Endothelial cell of hepatic sinusoid (primary cell): ENCODE data around the gene POLR3A.

Experiments
- in situ Hi-C: cut with HindIII; loops from 2 replicates; pipeline ENCODE4 v1.10.0; 2017; ENCODE audit warnings: low sequenced_read_pairs

Gene POLR3A

DNA sequence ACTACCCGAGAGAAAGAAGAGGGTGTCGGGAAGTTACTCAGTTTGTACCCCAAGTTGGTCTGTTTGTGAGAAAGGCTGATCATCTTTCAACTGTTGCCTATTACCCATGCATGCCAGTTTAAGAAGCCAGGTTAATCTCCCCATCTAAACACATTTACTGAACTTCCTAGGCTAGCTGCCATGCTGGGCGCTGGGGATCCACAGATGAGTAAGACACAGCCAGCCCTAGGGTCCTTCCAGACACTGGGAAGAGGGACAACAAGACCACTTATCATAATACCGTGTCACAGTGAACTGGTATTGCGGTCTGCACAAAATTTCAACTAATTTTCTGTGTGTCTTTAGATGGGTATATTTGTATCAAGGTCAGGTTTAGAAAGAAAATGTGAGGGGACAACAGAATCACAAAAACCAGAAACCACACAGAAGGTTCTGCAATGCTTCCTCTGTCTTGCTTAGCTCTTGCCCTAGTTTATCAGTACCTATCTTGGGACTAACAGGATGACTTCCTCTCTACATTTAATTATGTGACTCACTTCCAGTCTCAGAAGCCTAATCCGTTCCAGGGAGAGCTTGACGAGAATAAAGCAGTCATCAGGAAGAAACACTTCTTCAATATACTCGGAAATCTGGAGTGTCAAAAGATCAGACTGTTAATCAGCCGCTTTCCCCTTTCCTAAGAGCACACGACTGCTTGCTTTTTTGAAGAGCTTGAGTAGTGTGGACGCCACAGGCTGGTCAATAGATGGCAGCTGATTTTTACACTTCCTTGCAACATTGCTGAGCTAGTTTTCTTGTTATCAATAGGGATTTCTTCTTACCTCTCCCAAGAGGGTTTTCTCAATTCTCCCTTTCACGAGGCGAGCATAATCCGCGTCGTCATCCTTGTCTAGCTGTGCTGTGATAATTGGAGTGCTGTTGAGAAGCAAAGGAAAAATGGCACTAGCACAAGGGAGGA, 45.7 kb downstream of the POLR3A start:
- in situ Hi-C loops = loop anchor here (10.0 kb wide), 1 partner anchor 149 kb away; no protein-coding TSS in a partner anchor

DNA sequence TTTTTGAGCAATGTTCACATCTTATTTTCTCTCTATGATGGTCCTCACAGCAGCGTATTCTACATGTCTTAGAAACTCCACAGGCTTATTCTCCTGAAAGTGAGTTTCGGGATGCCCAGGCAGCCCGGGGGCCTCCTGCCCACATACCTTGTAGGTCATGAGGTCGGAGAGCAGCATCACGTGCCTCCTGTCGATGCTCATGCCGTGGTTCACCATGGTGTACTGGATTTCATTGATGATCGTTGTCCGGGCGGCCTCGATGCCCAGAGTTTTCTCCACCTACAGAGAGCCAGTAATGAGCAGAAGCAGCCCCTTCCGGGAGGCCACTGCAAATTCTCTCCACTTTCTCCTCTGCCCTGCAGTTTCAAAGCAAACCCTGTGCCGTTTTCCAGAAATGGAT, 48.0 kb downstream of the POLR3A start:
- in situ Hi-C loops = loop anchor here (10.0 kb wide), 1 partner anchor 146 kb away; no protein-coding TSS in a partner anchor

DNA sequence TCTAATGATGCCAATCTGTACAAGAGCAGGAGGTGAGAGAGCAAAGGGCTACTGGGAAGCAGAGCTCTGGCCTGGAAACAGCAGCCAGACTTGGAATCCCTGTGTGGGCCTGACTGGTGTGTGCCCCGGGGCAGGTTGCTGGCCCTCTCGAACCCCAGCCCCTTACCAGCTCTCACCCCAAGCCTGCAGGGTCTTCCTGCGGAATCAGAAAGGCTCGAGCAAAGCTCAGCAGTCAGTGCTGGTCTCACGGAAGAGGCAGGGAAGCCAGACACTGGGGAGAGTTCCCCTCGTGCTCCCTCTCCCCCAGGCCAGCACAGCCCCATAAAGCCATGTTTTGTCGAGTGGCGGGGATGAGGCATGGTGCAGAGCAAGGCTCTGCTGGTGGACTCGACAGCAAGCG, 50.1 kb downstream of the POLR3A start:
- in situ Hi-C loops = no loop called here

DNA sequence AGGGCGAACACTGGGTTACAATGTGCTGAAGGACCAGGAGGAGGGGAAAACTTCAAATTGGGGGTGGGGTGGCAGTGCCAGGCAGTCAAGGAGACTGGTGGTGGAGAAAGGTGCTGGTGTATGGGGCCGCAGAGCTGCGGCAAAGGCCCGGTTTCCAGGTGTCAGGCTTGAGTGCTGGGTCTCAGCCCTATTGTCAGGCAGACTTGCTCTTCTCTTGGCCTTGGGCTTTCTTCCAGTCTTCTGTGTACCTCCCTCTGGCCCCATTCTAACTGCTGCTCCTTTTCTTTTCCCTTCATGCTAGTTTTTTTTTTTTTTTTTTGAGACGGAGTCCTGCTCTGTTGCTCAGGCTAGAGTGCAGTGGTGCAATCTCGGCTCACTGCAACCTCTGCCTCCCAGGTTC, 51.0 kb downstream of the POLR3A start:
- in situ Hi-C loops = no loop called here

DNA sequence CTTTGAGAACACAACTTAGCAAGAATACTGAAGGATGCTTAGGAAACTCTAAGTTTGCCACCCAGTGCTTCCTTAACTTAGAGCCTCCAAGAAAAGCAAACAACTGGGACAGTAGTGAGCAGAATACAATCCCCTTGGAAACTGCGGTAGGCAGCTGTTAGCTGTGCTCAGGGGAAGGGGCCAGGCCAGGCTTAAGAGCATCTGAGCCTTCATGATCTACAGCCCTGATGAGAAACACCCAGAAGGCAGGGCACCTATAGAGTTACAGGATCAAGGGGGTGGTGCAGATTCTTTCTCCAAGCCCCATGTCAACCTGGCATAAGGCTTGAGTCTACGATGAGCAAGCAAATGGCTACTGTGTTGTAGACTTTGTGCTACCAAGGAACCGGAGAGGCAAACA, 51.4 kb downstream of the POLR3A start:
- in situ Hi-C loops = no loop called here

DNA sequence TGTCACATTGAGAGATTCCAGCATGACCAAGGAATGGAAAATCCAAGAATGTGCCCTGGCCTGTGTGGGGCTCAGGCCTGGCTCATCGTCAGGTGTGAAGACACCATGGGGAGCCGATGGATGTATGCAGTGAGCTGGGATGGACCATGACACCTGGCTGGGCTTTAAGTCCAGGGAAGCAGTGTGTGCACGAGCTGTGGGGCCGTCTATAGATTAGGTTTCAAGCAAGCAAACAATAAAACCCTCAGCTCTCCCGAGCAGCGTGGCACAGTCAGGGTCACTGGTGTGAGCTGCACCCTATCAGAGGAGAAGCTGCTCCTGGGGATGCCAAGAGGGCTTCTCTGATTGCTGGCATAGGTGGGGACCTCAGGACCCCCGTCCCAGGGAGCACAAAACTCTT, 52.3 kb downstream of the POLR3A start:
- in situ Hi-C loops = no loop called here

DNA sequence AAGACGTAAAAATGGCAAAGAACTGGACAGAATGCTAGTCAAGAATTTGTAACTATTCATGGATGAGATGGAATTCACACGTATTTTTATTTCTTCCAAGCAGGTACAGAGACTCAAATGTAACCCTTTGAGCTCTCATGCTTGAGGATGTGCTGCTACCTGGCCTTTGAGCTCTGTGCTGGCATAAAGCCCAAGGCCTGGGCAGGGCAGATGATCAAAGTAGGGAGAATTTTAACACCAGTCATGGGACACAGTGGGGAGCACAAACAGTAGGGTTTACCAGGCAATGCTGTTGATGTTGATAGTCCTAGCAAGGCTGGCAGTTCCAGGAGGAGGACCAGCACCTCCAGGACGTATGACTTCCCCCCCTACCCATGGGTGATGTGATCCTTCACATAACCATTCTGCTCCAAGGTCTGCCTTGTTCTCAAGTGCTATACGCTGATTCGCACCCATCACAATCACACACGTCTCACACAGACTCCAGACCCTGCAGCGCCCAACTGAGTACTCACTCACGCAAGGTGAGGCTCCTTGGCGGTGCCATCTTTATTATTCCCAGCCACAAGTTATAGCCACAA, 54.1 kb downstream of the POLR3A start:
- in situ Hi-C loops = no loop called here

DNA sequence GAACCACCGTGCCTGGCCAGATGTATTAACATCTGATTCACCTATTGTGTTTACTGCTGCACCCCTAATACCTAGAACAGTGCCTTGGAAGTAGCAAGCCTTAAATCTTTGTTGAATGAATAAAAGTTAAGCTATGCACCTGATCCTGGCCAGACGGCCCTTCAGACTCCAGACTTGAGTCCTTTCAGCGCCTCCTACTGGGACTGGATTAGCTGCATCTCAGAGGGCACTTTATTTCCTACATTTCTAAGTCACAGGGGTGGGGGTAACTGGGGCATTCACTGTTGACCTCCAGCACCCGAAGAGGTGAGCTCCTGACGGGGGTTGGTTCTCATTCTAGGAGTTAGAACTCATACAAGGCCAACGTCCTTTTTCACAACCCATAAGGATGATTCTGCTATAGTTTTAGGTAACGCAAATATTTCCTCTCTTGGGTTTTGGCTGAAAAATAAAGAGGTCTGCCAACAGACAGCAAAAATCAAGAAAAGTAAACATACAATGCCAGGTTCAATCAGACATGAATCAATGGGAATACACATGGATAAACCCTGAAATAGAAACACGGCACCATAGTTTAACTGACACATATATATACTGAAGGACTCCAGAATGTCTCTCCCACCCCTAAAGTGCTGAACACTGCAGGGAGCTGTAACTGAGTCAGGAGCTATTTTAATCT, 54.8 kb downstream of the POLR3A start:
- in situ Hi-C loops = no loop called here

DNA sequence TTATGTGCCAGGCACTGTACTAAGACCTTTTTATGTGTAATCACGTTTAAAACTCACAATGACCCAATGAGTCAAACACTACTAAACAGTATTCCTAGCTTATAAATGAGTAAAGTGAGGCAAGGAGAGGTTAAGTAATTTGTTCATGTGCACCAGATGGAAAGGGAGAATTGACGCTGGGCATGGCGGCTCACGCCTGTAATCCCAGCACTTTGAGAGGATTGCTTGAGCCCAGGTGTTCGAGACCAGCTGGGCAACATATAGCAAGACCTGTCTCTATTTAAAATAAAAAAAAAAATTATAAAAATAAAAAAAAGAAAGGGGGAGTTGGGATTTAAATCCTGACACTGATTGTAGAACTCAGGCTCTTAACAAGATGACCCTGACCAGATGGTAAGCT, 56.0 kb downstream of the POLR3A start:
- in situ Hi-C loops = no loop called here

DNA sequence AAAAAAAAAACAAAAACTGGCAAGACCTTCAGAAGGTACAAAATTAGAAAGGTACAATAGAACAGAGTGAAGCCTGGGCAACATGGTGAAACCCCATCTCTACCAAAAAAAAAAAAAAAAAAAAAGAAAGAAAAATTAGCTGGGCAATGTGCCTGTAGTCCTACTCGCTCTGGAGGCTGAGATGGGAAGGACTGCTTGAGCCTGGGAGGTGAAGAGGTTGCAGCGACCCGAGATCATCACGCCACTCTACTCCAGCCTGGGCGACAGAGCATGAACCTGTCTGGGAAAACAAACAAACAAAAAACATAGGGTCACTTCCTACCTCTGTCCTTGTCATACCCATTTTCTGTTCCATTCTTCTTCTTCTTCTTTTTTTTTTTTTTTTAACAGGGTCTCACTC, 57.2 kb downstream of the POLR3A start:
- in situ Hi-C loops = no loop called here

DNA sequence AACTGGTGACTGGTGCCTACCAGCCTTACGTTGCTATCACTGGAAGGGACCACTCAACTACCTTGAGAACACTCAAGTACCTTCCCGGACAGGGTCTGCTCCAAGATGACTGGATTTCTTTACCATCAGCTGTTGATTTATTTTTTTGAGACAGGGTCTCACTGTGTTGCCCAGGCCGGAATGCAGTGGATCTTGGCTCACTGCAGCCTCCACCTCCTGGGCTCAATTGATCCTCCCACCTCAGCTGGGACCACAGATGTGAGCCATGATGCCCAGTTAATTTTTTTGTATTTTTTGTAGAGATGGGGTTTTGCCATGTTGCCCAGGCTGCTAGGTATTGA, 57.5 kb downstream of the POLR3A start:
- in situ Hi-C loops = no loop called here

DNA sequence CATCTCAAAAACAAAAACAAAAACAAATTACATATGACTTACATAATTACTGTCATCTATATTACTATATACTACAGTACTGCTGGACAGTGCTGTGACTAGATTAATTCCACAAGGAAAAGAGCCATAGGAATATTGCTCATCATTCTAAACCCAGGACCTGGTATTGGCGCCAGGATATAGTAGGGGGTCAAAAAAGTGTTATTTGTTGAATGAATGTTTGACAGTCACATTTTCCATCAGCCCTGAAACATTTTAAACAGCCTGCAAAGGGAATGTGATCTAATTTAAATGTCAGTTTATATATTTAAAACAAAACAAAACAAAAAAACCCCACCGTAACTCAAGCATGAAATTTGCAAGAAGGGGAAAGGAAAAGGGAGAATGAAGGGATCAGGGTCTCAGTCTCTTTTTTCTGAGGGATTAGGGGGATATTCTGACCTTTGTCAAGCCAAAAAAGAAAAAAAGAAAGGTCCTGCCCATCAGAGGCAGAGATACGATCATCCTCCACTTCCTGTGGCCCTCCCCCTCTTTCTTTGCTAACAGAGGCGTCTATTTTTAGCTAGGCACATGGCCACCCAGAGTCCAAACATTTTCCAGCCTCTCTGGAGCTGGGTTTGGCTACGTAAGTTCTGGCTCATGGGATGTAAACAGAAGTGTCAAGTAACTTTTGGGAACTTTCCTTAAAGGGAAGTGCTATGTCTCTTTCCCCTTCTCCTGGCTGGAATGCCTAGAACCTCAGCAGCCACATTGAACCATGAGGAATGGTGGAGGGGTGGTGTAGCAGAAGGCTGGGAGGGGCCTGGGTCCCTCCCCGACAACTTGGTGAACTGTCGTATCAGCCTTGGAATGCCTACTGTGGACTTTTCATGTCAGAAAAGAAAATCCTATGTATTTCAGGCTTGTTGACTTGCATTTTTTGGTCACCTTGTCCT, 58.2 kb downstream of the POLR3A start:
- in situ Hi-C loops = no loop called here

DNA sequence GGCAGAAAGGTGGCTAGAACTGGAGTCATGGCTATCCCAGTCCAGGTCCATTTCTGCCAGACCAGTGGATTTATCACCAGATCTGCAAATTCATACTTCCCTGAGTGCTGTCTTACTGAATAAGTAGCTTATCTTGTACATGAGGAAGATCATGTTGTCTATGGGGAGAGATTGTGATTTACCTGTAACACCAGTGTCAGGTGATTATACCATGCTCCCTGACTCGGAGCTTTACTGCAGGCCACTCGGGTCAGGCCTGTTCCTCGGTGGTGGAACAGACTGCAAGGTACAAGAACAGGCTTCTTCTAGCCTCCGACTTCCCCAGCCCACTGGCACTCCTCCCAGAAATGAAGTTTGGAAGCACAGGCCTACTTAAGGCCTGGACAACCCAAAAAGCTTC, 60.2 kb downstream of the POLR3A start:
- in situ Hi-C loops = no loop called here

DNA sequence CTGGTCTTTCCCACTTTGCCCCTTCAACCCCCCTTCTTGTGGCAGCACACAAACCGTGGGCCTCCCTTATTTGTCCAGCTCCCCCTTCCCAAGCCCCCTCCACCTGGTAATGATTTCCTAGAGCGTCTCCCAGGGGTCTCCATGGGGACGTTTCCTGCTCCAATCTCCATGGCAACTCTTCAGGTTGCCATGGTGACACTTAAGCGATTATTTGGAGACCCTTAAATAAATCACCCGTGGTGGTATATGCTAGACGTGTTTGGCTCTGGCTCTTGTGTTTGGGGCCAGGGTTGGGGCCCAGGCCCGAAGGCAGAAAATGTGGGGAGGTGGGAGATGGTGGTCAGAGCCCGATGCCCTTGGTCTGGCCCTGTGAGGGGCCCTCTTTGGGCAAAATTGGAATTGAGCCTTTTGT, 61.7 kb downstream of the POLR3A start:
- in situ Hi-C loops = no loop called here

DNA sequence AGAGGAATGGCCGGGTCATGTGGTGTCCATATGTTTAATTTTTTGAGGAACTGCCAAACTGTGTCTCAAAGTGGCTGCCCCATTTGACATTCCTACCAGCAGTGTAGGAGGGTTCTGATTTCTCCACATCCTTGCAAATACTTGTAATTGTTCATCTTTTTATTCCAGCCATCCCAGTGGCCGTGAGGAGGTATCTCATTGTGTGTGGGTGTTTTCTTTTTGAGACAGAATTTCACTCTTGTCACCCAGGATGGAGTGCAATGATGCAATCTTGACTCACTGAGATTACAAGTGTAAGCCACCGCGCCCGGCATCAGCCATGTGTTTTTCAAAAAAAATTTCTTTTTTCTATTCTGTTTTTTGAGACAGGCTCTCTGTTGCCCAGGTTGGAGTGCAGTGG, 64.0 kb downstream of the POLR3A start:
- in situ Hi-C loops = no loop called here

DNA sequence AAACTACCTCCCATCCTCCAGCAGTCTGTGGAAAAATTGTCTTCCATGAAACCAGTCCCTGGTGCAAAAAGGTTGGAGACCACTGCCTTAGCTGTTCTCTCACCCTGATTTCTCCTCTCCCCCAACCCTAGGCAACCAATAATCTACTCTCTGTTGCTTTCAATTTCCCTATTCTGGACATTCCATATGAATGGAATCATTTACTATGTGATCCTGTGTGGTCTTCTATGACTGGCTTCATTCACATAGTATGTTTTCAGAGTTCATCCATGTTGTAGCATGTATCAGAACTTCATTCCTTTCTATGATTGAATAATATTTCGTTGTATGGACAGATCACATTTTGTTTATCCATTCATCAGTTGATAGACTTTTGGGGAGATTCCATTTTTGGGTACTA, 64.5 kb downstream of the POLR3A start:
- in situ Hi-C loops = no loop called here

DNA sequence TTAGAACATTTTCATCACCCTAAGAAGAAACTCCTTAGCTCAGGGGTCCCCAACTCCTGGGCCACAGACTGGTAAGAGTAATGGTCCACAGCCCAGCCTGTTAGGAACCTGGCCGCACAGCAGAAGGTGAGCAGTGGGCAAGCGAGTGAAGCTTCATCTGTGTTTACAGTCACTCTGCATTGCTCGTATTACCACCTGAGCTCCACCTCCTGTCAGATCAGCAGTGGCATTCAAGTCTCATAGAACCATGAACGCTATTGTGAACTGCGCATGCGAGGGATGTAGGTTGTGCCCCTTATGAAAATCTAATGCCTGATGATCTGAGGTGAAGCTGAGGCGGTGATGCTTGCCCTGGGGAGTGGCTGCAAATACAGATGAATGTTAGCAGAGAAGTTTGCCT, 65.4 kb downstream of the POLR3A start:
- in situ Hi-C loops = no loop called here

DNA sequence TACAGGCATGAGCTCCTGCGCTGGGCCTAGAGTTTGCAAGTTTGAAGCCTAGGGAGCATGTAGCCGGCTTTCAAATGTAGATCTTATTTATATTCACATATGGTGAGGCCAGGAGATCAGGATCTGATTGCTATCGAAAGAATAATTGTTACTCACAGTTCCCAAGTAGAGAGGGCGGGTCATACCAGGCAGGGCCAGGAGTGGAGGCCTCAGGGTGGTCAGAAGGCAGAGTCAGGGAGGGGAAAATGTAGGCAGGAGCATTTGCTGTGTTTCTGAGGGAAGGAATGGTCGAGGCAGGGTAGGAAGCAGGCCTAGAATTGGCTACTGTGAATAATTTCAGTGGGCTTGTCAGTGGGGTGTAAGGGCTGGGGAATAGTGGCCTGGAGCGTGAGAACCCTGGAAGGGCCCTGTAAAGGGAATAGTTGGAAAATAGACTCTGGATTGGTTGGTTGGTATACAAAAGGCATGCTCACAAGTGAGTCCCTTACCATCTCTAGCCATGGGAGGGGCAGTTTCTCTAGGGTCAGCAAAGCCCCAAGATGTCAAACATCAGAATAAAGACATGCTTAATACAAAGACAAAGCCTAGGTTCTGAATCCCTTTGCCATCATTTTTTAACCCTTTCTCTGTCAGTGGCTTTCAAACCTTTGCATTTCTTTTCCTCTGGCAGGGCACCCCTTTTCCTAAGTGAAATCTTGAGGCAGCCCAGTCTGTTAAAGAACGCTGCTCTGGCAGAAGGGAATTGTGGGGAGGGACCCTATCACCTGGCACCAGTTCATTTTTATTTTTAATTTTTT, 66.8 kb downstream of the POLR3A start:
- in situ Hi-C loops = no loop called here

DNA sequence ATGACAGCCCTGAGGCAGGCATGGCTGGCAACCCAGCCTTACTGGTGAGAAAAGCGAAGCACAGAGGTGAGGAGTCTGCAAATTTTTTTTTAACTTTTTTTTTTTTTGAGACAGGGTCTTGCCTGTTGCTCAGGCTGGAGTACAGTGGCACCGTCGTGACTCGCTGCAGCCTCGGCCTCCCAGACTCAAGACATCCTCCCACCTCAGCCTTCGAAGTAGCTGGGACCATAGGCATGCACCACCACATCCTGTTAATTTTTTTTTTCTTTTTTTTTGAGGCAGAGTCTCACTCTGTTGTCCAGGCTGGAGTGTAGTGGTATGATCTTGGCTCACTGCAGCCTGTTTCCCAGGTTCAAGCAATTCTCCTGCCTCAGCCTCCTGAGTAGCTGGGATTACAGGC, 67.6 kb downstream of the POLR3A start:
- in situ Hi-C loops = no loop called here

DNA sequence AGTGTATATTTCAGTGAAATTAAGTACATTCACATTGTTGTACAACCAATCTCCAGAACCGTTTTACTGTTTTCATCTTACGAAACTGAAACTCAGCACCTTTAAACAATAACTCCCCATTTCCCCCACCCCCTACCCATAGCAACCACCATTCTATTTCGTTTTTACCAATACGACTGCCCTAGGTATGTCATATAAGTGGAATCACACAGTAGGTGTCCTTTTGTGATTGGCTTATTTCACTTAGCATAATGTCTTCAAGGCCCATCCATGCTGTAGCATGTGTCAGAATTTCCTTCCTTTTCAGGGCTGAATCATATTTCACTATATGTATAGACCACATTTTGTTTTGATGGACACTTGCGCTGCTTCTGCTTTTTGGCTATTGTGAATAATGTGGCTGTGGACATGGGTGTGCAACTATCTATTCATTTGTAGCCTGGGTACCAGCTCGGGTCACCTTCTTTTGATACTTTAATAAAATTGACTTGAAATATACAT, 68.4 kb downstream of the POLR3A start:
- in situ Hi-C loops = no loop called here
